ENCODE results near the gene CD300LF. TPM values are rescaled to one million over a fixed set of nuclear protein-coding genes. Genes with fewer than 3 reads are reported as not detected.

CD300LF gene
- total RNA-seq, 1 donor from 2014 or later = not detected

DNA sequence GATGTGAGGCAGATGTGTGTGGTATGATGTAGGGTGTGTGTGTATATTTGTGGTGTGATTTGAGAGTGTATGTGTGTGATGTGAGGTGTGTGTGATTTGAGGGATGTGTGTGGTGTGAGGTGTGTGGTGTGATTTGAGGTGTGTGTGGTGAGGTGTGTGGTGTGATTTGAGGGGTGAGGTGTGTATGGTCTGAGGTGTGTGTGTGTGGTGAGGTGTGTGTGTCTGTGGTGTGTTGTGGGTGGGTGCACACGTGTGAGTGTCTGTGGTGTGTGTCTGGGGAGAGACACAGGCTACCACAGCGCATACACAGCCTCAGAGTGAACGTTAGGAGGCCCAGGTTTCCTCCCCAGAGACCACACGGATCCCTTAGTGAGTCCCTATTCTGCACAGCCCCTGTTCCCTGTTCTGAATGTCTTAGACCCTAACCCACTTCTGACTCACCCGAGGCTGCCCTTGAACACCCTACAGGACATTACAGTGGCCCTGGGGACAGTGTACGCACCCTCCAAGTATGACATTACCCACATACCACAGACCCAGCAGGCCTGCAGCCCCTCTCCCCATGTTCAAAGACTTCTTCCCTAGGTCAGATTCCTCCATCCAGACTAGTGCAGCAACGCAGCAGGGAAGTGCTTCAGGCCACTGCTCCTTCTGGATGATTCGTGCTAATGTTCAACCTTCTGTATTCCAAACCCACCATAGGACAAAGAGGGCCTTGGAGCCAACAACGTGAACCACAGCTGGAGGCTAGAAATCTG, 20.8 kb upstream of the CD300LF start:
- no peaks in the 10 kb centered on the region for H3K36me3 Mint-ChIP-seq (ENCODE audit: unreplicated experiment)
- no peaks in the 10 kb centered on the region for H3K4me1 Mint-ChIP-seq (ENCODE audit: low read depth, unreplicated experiment)
- no peak for DNase-seq
- peaks cover 3% of the 10 kb centered on the region for H3K9me3 Mint-ChIP-seq (ENCODE audit: unreplicated experiment)
- no peak overlapping the region for H3K4me3 Mint-ChIP-seq (ENCODE audit: unreplicated experiment)
- H3K27ac Mint-ChIP-seq (ENCODE audit: unreplicated experiment) = no peak overlapping the region
- peaks cover 6% of the 10 kb centered on the region for H3K27me3 Mint-ChIP-seq (ENCODE audit: unreplicated experiment)
- TF ChIP-seq, protein P1, sequence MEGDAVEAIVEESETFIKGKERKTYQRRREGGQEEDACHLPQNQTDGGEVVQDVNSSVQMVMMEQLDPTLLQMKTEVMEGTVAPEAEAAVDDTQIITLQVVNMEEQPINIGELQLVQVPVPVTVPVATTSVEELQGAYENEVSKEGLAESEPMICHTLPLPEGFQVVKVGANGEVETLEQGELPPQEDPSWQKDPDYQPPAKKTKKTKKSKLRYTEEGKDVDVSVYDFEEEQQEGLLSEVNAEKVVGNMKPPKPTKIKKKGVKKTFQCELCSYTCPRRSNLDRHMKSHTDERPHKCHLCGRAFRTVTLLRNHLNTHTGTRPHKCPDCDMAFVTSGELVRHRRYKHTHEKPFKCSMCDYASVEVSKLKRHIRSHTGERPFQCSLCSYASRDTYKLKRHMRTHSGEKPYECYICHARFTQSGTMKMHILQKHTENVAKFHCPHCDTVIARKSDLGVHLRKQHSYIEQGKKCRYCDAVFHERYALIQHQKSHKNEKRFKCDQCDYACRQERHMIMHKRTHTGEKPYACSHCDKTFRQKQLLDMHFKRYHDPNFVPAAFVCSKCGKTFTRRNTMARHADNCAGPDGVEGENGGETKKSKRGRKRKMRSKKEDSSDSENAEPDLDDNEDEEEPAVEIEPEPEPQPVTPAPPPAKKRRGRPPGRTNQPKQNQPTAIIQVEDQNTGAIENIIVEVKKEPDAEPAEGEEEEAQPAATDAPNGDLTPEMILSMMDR (IDR thresholded peaks at IDR 0.05; ENCODE audit: partially characterized antibody, unreplicated experiment) = no peak

DNA sequence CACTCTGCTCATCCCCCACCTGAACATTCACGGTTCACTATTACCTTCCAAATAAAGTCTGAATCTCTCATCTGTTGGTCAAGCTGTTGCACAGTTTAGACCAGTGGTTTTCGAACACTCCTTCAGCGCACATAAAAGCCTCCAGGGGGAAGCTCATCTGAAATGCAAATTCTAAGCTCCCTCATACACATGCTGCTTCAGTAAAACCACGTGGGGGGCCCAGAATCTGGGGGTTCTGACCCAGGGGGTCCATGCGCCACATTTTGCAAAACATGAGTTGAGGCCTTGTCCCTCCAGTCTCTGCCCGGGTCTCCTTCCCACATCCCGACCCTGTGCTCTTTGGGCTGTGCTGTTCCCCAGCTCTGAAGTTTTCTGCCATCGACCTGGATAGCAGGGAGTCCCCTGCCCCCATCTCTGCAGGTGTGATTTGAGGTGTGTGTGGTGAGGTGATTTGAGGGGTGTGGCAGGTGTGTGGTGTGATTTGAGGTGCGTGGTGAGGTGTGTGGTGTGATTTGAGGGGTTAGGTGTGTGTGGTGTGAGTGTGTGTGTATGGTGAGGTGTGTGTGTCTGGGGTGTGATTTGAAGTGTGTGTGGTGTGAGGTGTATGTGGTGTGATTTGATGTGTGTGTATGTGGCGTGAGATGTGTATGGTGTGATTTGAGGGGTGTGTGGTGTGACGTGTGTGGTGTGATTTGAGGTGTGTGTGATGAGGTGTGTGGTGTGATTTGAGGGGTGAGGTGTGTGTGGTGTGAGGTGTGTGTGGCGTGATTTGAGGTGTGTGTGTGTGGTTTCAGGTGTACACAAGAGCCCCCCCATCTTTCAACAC, 19.5 kb upstream of the CD300LF start:
- H3K4me1 Mint-ChIP-seq (ENCODE audit: low read depth, unreplicated experiment) = no peaks in the 10 kb centered on the region

DNA sequence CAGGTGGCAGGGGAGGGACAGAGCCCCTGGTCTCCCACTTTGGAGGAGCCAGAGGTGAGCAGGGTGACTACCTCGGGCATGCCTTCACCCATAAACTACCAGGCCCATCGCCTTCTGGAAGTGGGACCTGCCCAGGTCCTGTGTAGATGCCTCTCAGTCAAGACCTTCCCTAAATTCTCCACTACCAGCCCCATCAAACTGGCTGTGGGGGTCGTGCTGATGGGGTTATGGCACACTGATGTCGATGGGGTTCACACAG, 18.6 kb upstream of the CD300LF start:
- H3K4me1 Mint-ChIP-seq (ENCODE audit: low read depth, unreplicated experiment) = no peaks in the 10 kb centered on the region
- peaks cover 3% of the 10 kb centered on the region for H3K27me3 Mint-ChIP-seq (ENCODE audit: unreplicated experiment)
- H3K9me3 Mint-ChIP-seq (ENCODE audit: unreplicated experiment) = peaks cover 3% of the 10 kb centered on the region
- TF ChIP-seq, protein P1 (IDR thresholded peaks at IDR 0.05; ENCODE audit: partially characterized antibody, unreplicated experiment) = no peak
- no peak overlapping the region for H3K4me3 Mint-ChIP-seq (ENCODE audit: unreplicated experiment)
- no peak for DNase-seq
- H3K27ac Mint-ChIP-seq (ENCODE audit: unreplicated experiment) = no peak overlapping the region
- H3K36me3 Mint-ChIP-seq (ENCODE audit: unreplicated experiment) = no peaks in the 10 kb centered on the region

More for the DNA sequence above, 19.5 kb upstream of the CD300LF start:
- H3K4me3 Mint-ChIP-seq (ENCODE audit: unreplicated experiment) = no peak overlapping the region
- no peaks in the 10 kb centered on the region for H3K36me3 Mint-ChIP-seq (ENCODE audit: unreplicated experiment)
- H3K9me3 Mint-ChIP-seq (ENCODE audit: unreplicated experiment) = peaks cover 3% of the 10 kb centered on the region
- no peak overlapping the region for H3K27ac Mint-ChIP-seq (ENCODE audit: unreplicated experiment)
- TF ChIP-seq, protein P1 (IDR thresholded peaks at IDR 0.05; ENCODE audit: partially characterized antibody, unreplicated experiment) = no peak
- H3K27me3 Mint-ChIP-seq (ENCODE audit: unreplicated experiment) = peaks cover 6% of the 10 kb centered on the region
- no peak for DNase-seq

DNA sequence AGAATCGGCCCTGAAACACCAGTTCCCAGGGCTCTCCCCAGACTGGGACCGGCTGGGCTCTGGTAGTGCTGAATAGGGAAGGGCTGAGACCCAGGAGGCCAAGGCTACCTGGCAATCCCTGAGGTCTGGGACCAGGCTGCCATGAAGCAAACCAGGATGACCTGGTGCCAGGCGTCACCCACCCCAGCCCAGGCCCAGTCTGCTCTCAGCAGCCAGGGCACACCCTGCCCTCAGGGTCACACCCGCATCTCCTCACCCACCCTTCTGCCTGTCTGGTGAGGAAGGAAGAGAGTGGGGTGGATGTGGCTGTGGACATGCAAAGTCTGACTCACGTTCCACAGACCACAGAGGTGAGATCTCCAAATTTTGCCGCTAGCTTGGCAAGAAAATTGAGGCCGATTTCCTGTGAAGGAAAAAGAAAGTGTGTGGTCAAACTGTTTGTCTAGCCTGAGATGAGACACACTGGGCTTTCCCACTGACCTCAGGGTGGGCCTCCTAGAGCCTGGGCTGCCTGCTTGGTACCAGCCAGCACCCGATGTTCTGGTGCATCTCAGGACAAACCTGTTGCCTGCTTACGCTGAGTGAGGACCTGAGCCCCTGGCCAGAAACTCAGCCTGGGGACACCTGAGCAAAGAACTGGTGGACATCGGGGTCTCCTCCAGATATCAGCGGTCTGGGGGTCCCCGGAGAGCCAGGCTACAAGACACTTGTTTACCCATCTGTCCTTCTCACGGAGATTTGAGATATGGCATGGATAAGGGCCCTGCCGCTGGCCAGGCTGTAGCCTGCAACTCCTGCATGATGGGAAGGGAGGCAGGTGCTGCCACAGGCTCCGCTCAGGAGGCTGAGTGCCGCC, 18.0 kb upstream of the CD300LF start:
- DNase-seq = no peak
- Mint-ChIP-seq H3K4me3 (ENCODE audit: unreplicated experiment) (no peak overlapping the region), H3K9me3 (ENCODE audit: unreplicated experiment) (peaks cover 3% of the 10 kb centered on the region), H3K27ac (ENCODE audit: unreplicated experiment) (no peak overlapping the region), H3K4me1 (ENCODE audit: low read depth, unreplicated experiment) (no peaks in the 10 kb centered on the region), H3K27me3 (ENCODE audit: unreplicated experiment) (peaks cover 3% of the 10 kb centered on the region), H3K36me3 (ENCODE audit: unreplicated experiment) (no peaks in the 10 kb centered on the region)
- TF ChIP-seq, protein P1 (IDR thresholded peaks at IDR 0.05; ENCODE audit: partially characterized antibody, unreplicated experiment) = no peak
